GM10248 (cell line): ENCODE data around the gene C1QTNF8.

ENCODE experiments used
- CTCF ChIA-PET: fragments of 300-600 bp; sonication (Branson Sonifier 250); formaldehyde crosslinking; extraction: SDS; loops from one replicate; lab custom pipeline; 2021; ENCODE audit warnings: antibody characterized with exemption; lab: Yijun Ruan, JAX
- POLR2A ChIA-PET: fragments of 350-650 bp; sonication (Branson Sonifier 250); formaldehyde crosslinking; extraction: SDS; loops from one replicate; lab custom pipeline; 2020; ENCODE audit warnings: antibody characterized with exemption; lab: Yijun Ruan, JAX
- DNase-seq: peaks from one replicate; pipeline ENCODE4 v3.0.0; 2012; ENCODE audit errors: extremely low spot score
- TF ChIP-seq, protein P1 (sequence below): IDR thresholded peaks from 2 replicates; pipeline ENCODE4 v1.5.1; 2012; ENCODE audit warnings: mild to moderate bottlenecking, low read depth; ENCODE audit errors: extremely low read depth, missing control alignments, control extremely low read depth

Gene C1QTNF8

DNA sequence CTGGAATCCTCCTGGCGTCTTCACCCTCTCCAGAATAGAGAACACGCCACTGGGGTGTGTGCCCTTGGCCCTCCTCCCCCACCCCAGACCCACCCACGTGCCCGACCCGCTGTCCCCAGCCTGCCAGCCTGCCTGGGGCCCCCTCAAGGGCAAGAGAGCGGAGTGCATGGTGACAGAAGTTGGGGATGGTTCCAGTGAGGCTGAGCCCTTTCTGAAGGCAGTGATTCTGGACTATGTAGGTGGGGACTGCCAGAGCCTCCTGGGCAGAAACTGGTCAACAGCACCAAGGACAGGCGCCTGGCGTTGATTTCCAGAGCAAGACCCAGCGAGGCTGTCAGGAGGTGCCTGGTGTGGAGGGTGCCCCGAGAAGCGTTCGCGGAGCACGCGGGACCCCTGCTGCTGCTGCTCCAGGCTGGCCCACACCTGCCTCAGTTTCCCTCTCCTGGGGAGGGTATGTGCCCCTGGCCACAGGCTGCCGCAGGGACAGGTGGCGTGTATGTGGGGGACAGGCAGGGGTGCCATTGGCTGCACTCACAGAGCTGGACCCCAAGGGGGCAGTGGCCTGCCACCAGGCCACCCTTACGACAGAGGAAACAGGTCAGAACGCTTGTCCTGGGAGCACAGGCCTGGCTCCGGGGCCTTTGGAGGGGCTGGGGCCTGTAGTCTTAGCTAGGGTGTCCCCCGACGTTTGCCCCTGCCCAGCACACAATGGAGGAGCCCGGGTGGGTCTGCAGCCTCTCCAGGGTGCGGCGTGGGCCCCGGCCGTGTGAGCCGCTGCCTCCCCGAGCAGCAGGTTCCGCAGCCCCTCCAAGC, 22.3 kb downstream of the C1QTNF8 start:
- CTCF ChIA-PET: no interaction called here
- no peak for DNase-seq
- POLR2A ChIA-PET: no interaction called here
- TF ChIP-seq, protein P1, sequence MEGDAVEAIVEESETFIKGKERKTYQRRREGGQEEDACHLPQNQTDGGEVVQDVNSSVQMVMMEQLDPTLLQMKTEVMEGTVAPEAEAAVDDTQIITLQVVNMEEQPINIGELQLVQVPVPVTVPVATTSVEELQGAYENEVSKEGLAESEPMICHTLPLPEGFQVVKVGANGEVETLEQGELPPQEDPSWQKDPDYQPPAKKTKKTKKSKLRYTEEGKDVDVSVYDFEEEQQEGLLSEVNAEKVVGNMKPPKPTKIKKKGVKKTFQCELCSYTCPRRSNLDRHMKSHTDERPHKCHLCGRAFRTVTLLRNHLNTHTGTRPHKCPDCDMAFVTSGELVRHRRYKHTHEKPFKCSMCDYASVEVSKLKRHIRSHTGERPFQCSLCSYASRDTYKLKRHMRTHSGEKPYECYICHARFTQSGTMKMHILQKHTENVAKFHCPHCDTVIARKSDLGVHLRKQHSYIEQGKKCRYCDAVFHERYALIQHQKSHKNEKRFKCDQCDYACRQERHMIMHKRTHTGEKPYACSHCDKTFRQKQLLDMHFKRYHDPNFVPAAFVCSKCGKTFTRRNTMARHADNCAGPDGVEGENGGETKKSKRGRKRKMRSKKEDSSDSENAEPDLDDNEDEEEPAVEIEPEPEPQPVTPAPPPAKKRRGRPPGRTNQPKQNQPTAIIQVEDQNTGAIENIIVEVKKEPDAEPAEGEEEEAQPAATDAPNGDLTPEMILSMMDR: no peak

DNA sequence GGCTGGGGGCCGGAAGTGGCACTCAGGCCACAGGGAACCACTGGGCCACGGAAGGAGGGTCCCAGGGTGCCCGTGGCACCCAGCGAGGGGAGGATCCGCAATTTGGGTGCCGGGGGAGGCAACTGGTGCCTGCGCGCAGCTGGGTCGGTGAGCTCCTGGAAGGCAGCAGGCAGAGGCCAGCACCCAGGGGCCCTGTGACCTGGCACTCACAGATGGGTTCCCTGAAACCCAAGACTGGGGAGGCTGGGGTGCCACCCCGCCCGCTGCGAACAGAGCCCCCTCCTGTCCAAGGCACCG, 22.8 kb downstream of the C1QTNF8 start:
- ChIA-PET CTCF (no interaction called here), POLR2A (no interaction called here)
- TF ChIP-seq, protein P1: no peak
- DNase-seq: no peak

DNA sequence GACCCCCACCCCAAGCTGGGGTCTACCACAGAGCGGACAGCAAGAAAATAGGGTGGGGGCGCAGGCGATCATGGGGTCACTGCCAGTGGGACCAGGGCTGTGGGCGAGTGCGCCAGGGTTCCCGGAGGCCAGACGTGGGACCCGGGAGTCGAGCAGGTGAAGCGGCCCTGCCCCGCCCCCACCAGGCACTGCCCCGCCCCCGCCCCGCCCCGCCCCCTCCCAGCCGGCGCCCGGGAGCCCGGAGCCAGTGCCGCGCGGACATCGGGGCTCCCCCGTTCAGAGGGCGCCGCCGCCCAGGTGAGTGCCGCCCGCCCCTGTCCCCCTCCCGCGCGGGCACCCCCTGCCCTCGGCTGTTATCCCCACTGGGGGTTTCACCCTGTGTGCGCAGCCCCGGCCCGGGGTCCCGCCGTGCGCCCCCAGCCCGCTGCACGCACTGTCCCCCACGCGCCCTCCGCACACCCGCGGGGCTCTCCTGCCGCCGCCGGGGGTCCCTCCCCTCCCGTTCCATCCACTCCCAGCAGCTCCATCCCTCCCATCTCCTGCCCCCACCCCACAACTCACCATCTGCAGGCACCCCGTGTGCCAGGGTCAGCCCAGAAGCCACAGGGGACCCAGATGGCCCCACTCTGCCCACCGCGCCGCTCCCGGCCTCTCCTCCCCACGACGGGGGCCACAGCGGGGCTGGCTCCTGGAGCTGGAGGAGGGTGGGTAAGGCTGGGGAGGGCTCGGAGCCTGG, 23.4 kb downstream of the C1QTNF8 start, which contains the start of gene SSTR5:
Gene SSTR5 (plus strand): TSS at position 222 of the 736 bp plus-strand sequence. CDS start 6,122 bp downstream, outside the sequence.
- CTCF ChIA-PET: no interaction called here
- TF ChIP-seq, protein P1: no peak
- POLR2A ChIA-PET: no interaction called here
- DNase-seq: no peak

DNA sequence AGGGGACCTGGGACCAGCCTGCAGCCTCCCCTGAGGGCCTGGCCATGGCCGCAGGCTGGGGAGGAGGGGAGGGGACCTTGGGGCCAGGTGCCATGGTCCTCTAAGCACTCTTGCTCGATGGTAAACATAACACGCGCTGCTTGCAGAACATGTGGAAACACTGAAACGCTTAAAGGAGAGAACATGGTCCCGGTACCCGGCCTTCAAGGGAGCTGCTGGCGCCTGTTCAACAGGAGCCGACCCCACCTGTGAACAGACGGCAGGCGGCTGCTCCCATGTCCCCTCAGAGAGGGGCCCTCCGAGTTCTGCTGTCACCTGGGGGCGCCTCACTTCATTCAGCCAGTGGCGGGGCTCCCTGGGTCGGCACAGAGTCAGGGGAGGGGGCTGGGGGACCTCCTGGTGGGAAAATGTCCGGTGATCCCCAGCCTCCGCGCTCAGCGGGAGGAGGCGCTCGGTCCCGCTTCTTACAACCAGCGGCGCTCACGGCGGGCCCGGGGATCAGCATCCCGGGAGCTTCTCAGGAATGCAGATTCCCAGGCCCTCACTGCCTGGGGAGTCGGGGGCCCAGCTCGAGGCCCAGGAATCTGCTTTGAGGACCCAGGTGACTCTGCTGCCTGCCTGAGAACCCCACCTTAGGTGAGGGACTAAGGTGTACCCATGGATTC, 24.4 kb downstream of the C1QTNF8 start:
- DNase-seq: no peak
- TF ChIP-seq, protein P1: no peak
- ChIA-PET CTCF (no interaction called here), POLR2A (no interaction called here)

DNA sequence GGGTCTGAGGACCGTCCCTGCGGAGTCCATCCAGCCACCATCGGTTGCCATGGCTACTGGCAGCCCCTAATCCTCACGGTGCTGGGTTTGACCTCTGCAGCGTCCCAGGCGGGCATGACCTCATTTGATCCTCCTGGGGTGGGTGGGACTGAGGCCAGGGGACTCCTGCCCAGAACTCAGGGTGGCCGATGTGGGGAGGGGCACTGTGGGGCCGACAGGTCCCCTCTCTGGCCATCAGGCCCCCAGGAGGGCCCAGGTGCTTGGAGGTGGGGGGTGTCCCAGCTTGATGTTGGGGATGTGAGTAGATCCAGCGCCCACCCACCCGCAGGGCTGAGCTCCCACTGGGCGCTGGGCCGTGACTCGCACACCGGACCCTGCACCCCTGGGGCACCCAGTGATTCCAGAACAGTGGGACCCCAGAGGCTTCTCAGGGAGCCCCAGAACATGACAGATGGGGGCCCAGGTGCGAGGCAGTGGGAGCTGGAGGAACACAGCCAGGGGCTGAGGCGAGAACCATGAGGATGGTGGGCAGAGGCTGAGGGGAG, 25.1 kb downstream of the C1QTNF8 start:
- DNase-seq: no peak
- POLR2A ChIA-PET: no interaction called here
- CTCF ChIA-PET: interaction anchor here (1.1 kb wide), 1 partner anchor 16 kb away, joined by 3 read pairs; no protein-coding TSS in a partner anchor
- TF ChIP-seq, protein P1: no peak
